GM18517 (cell line): ENCODE measurements around the gene DNAH8.
A peak's percentile ranks its signal among the peaks of the same experiment; 100 is the strongest.
"Not testable (repeated sequence)": the region's sequence is repeated elsewhere in the genome, so short reads cannot be mapped to it uniquely, and the experiment has no call there.

Experiments used
- ATAC-seq: cut with Tn5 transposase; IDR thresholded peaks from one replicate; pipeline ENCODE4 v1.9.1; 2021; ENCODE audit warnings: mild to moderate bottlenecking, moderate library complexity; ENCODE audit not compliant: unreplicated experiment

The DNAH8 gene

GRCh38 chr6:38715016-38715689 lies at the start of gene DNAH8:
TSS of gene DNAH8 (plus strand) at chr6:38715311. CDS start at chr6:38722810, 7,499 bp downstream.
- ATAC-seq = no peak

GRCh38 chr6:38671885-38672467 lies 43.1 kb upstream of the DNAH8 start:
- peak; percentile 78 for ATAC-seq

DNA sequence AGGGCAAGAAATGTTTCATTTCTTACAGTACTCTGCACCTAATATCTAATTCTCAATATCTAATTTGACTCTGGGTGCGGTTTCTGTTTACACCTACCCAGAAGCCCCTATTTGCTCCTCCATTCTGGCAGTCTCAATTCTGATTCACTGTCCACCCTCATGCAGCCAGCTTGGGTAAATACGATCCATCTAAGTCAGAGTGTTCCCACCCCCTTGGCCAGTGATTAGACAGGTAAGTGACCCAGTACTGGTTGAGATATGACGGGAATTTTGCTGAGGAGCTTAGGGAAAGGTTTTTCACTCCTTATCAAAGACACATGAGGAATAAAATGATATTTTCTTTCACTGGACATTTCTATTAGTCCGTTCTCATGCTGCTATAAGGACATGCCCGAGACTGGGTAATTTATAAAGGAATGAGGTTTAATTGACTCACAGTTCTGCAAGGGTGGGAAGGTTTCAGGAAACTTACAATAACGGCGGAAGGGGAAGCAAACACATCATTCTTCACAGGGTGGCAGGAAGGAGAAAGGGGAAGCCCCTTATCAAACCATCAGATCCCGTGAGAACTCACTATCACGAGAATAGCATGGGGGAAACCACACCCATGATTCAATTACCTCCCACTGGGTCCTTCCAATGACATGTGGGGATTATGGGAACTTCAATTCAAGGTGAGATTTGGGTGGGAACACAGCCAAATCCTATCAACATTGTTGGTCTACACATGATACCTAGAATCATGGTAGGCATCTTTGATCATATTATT lies 41.5 kb upstream of the DNAH8 start:
- ATAC-seq = no peak

DNA sequence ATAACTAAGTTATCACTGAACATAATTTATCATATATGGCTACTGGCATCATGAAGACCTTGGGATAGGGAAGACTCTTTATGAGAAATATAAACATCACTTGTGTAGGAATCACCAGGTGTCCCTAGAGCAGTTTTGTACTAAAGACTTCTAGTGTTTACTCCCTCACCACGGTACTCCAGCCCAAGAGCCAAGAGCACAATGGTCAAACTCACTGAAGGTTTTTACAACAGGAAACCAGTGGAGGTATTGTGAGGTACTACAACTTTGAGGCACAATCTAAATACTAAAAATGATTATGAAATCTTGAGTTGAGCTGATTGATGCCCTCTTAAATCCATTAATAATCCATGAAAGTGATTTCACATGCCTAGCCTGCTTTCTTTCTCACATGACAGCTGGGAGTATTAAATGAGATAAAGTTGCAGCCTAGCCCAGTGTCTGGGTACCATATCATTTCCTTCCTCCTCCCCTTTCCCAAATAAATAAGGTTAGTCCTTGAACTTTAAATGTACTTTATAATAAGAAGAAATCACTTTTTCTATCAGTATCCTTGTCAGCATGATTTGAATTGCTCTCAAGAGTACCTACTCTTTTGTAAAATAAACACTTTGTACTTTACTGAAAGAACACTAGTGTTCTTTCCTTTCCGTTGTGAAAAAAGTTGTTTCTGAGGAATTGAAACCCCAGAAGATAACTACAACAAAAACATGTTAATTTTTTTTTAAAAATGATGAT lies 38.7 kb upstream of the DNAH8 start:
- no peak for ATAC-seq

DNA sequence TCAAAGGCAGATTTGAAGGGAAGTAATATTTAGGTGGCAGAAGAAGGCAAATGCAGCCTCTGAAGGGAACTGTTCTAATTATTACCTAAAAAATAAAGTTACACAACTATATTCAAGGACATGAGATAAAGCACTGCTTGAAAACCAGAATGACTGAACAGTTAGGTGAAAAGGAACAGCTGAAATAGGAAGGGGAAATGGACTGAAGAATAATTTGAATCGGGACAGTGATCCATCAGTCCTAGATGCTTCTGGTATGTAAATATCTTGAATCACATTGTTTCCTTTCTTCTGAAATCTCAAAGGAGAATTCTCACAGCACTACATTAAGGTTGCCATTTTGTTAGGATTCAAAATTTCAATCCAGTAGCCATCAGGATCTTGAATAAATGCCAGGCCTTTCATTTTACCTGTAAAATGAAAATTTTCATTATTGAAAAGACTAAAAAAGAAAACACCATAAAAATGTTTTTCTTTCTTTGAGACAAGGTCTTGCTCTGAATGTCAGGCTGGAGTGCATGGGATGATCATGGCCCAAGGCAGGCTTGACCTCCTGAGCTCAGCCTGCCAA lies 38.1 kb upstream of the DNAH8 start:
- no peak for ATAC-seq

- no peak for ATAC-seq
These were observed 36.8 kb upstream of the DNAH8 start for GRCh38 chr6:38678178-38678760.

DNA sequence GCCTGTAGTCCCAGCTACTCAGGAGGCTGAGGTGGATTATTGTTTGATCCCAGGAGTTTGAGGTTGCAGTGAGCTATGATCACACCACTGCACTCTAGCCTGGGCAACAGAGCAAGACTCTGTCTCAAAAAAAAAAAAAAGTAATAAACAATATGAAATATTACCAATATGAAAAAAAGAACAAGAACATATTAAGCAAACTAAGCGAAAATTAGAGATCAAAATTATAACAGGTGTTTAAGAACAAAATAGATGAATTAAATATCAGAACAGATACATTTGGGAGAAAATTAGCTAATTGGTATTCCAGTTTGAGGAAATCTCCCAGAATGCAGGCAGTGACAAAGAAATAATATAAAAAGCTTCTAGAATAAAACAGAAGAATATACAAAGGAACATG lies 35.4 kb upstream of the DNAH8 start:
- ATAC-seq = no peak

DNA sequence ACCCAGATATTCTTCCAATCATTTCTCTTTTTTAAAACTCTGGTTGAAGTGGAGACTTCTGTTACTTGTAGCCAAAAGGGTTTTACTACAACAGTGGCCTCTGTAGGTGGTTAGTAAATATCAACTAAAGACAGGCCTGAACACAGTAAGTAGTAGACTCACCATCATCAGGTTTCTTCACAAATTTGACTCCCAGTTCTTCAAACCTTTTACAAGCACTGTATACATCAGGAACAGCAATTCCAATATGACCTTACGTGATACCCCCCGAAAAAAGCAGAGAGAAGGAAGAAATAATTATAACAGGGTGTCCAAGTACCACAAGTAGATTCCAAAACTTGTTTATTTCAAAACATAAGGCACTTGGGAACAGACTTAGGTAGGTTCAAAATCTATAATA lies 33.3 kb upstream of the DNAH8 start:
- ATAC-seq = no peak

DNA sequence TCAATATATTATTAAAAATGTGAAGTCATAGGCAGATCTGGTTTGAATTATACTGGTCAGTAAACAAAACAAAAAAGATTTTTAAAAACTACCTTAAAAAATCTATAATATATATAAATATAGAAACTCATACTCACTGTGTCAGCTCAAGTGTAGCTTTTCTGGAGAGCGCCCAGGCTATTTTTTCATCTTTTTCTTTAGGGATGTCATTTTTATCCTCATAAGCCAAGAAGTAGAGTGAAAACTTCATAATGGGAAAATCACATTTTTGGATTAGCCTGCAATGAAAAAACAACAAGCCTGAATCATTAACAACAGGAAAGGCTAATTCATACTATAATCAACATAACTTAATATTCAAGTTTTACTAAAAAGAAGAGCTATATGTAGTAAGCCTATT lies 30.9 kb upstream of the DNAH8 start:
- no peak for ATAC-seq

GRCh38 chr6:38684904-38685303 lies 30.2 kb upstream of the DNAH8 start:
- ATAC-seq = no peak

- ATAC-seq = no peak
These were observed 28.7 kb upstream of the DNAH8 start for GRCh38 chr6:38686270-38687042.

DNA sequence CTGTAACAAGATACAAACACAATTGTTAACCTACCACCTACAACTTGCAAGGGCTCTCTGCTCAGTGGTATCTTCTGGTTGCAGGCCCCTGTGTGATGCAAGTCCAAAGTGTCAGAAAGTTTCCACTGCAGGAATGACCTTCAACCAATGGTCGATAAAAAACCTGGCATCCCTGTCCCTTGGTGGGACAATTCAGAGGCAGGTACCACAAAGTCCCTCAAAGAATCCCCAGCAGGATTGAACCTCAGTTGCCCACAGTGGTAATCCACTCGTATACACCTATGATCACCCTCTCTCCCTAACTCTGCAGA lies 28.1 kb upstream of the DNAH8 start:
- ATAC-seq = no peak

DNA sequence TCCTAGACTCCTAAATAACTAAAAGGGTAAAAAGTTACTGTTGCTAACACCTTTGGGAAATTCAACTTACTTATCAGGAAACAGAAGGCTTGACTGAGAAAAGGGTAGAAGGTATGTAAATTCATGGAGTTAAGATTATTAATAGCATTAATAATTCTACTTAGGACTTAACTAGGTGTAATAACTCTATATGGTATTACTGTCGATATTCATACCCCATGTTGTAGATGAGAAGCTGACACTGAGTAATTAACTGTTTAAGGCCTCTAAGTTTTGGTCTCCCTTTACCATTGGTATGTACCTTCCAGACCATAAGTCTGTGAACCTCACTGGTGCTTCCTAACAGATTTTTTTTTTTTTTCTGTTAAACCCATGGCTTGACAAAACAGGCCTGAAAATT lies 27.6 kb upstream of the DNAH8 start:
- ATAC-seq = no peak

DNA sequence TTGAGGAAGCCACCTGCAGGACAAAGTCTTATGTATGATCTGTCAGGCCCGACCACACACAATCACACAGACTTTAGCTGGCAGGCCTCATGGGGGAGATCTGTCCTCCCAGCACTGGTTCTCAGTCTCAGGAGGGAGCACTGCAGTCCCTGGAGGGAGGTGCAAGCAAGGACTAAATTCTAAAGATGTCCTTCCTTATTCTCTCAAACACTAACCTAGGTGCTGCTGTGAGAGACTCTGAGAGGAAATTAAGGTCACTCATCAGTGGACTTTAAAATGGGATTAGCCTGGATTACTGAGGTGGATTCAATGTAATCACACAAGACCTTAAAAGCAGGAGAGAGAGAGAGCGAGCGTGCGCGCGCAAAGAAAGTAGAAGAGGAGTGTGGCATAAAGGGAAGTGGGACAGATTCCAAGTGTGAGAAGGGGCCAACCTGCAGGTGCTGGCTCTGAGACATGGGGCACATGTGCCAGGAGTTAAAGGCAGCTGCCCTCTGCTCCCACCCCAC lies 26.5 kb upstream of the DNAH8 start:
- ATAC-seq = no peak

DNA sequence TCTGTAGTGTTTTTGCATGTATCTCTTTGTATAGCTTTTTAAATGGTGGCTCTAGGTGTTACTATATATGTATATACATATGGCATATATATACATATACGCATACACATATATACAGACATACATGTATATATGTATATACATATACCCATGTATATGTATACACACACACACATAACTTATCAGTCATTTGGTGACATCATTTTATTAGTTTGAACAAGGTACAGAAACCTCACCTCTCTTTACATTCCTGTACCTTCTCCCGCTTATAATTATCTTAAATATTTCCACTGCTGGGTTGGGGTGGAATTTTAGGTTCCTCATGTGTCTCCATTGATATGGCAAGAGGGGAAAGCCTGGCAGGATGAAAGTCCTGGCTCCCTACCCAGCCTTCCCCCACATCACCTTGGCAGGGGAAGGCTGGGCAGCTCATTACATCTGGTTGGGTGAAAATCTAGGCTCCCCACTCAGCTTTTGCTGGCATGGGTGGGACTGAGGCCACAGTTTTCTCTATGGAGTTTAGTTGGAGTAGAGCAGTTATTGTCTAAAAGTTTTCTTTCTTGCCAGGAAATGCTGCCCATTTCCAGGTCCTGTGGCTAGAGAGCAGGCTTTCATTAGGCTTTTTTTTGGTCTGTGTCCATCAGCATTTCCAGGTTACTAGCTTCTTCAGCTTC lies 19.7 kb upstream of the DNAH8 start:
- ATAC-seq = no peak

DNA sequence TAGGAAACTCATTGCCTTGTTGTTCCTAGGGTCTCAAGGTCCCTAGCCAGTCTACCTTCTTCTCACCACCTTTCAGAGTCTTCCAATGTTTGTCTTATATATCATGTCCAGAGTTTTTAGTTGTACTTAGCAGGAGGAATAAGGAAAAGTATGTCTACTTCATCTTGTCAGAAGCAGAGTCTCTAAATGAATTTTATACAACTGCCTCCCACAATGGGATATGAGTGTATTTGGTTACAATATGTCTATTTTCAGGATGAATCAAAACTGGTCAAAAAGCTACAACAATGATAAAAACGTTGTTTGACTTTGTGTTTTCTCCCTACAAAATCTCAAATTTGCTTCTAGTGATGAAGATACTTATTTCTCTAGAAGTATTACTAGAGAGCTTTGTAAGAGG lies 19.2 kb upstream of the DNAH8 start:
- ATAC-seq = no peak

GRCh38 chr6:38696345-38696744 lies 18.8 kb upstream of the DNAH8 start:
- no peak for ATAC-seq

- ATAC-seq = no peak
These were observed 17.3 kb upstream of the DNAH8 start for GRCh38 chr6:38697846-38698245.

- ATAC-seq = not testable (repeated sequence)
These were observed 15.4 kb upstream of the DNAH8 start for GRCh38 chr6:38699702-38700101.
